ENCODE measurements around the gene CTDSPL2.
"Not testable (repeated sequence)": the region's sequence is repeated elsewhere in the genome, so short reads cannot be mapped to it uniquely, and the experiment has no call there.

- not testable (repeated sequence) for TF ChIP-seq POLR2A (IDR thresholded peaks at IDR 0.05)
- TF ChIP-seq, protein P1, sequence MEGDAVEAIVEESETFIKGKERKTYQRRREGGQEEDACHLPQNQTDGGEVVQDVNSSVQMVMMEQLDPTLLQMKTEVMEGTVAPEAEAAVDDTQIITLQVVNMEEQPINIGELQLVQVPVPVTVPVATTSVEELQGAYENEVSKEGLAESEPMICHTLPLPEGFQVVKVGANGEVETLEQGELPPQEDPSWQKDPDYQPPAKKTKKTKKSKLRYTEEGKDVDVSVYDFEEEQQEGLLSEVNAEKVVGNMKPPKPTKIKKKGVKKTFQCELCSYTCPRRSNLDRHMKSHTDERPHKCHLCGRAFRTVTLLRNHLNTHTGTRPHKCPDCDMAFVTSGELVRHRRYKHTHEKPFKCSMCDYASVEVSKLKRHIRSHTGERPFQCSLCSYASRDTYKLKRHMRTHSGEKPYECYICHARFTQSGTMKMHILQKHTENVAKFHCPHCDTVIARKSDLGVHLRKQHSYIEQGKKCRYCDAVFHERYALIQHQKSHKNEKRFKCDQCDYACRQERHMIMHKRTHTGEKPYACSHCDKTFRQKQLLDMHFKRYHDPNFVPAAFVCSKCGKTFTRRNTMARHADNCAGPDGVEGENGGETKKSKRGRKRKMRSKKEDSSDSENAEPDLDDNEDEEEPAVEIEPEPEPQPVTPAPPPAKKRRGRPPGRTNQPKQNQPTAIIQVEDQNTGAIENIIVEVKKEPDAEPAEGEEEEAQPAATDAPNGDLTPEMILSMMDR (IDR thresholded peaks at IDR 0.05): not testable (repeated sequence)
Measured at GRCh38 chr15:44560926-44561325, 133.5 kb downstream of the CTDSPL2 start.

All from Peyer's patch (tissue), 4 donors.